ENCODE data around the gene CISD3. TPM values are rescaled to one million over a fixed set of nuclear protein-coding genes. Genes with fewer than 3 reads are reported as not detected.

CISD3 gene
- total and polyA plus RNA-seq, 2 of the 4 experiments (the other 2 are of a cell fraction), result 1.3 to 14.1 TPM

GRCh38 chr17:38761612-38762011 lies 31.5 kb downstream of the CISD3 start:
- no peak overlapping the region for H2AFZ ChIP-seq (replicated peaks; ENCODE audit: low read length, poor library complexity)
- no peak overlapping the region for H2AK5ac ChIP-seq (ENCODE audit: low read depth, low read length)
- H4K8ac ChIP-seq (ENCODE audit: low read depth in 2 of 2, low read length in 2 of 2), result no peak overlapping the region
- H4K5ac ChIP-seq (ENCODE audit: low read depth, low read length), result no peak overlapping the region
- no TSS peak for BruUV-seq (replicated peaks)
- no peak overlapping the region for H3K56ac ChIP-seq (ENCODE audit: extremely low read depth, insufficient read depth, low read length)
- H2BK15ac ChIP-seq (ENCODE audit: low read depth, low read length), result no peak overlapping the region
- peaks cover 20 to 35% of the 10 kb centered on the region in 2 experiments for H3K79me1 ChIP-seq (ENCODE audit: low read depth in 1 of 2, low read length in 2 of 2)
- H3K9ac ChIP-seq (ENCODE audit: low read depth, low read length), result no peak overlapping the region
- H3K27me3 ChIP-seq (ENCODE audit: control insufficient read depth, insufficient read depth, low read length), result no peaks in the 10 kb centered on the region
- H3K4me1 ChIP-seq (ENCODE audit: control insufficient read depth, insufficient read depth, low read length), result no peaks in the 10 kb centered on the region
- H3K4me3 ChIP-seq (ENCODE audit: insufficient read depth, low read depth, low read length), result no peak overlapping the region
- dilution Hi-C loops (cut with HindIII; ENCODE audit: low sequenced_read_pairs, unreplicated experiment), result no loop called here
- H3K4me2 ChIP-seq (ENCODE audit: low read depth, low read length), result no peak overlapping the region
- no peak overlapping the region for H2BK120ac ChIP-seq (ENCODE audit: low read depth, low read length)
- peaks cover 12% of the 10 kb centered on the region; the same call in 1 of the 2 replicates for H4K20me1 ChIP-seq (ENCODE audit: insufficient read depth, low read length)
- no peak overlapping the region for H2BK5ac ChIP-seq (ENCODE audit: low read depth, low read length, poor library complexity, severe bottlenecking)
- DNase-seq, result peak; percentile 32
- TF ChIP-seq BHLHE40 (IDR thresholded peaks at IDR 0.05; ENCODE audit: low read depth, low read length) (no peak), RCOR1 (IDR thresholded peaks at IDR 0.05; ENCODE audit: insufficient replicate concordance, low read length) (no peak), RAD21 (IDR thresholded peaks at IDR 0.05; ENCODE audit: low read length) (peak; percentile 62), SMC3 (IDR thresholded peaks at IDR 0.05; ENCODE audit: low read depth, low read length) (peak; percentile 38; the same call in 1 of the 2 replicates), POLR2A (IDR thresholded peaks at IDR 0.05; ENCODE audit: low read depth, low read length) (no peak)
- TF ChIP-seq, protein P1, sequence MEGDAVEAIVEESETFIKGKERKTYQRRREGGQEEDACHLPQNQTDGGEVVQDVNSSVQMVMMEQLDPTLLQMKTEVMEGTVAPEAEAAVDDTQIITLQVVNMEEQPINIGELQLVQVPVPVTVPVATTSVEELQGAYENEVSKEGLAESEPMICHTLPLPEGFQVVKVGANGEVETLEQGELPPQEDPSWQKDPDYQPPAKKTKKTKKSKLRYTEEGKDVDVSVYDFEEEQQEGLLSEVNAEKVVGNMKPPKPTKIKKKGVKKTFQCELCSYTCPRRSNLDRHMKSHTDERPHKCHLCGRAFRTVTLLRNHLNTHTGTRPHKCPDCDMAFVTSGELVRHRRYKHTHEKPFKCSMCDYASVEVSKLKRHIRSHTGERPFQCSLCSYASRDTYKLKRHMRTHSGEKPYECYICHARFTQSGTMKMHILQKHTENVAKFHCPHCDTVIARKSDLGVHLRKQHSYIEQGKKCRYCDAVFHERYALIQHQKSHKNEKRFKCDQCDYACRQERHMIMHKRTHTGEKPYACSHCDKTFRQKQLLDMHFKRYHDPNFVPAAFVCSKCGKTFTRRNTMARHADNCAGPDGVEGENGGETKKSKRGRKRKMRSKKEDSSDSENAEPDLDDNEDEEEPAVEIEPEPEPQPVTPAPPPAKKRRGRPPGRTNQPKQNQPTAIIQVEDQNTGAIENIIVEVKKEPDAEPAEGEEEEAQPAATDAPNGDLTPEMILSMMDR (conservative IDR thresholded peaks at IDR 0.05; ENCODE audit: low read depth, low read length), result peak; percentile 40
- H4K91ac ChIP-seq (ENCODE audit: insufficient read depth, low read depth, low read length), result no peak overlapping the region
- WGBS, 2 experiments (ENCODE audit: extremely low coverage in 2 of 2, insufficient read length in 1 of 2), result 79% methylated on average over 4 of the region's 4 CpGs; no CpG with 5 or more reads in 1 of the 2 experiments
- peak overlapping the region; percentile 5 for H2AK9ac ChIP-seq (replicated peaks; ENCODE audit: low read depth, low read length, poor library complexity)
- H3K4ac ChIP-seq (ENCODE audit: low read depth, low read length), result no peak overlapping the region
- H3K27ac ChIP-seq (ENCODE audit: insufficient read depth, low read length), result no peak overlapping the region
- intact Hi-C loops (cut with micrococcal nuclease), result no loop called here
- peaks cover 60% of the 10 kb centered on the region for H3K36me3 ChIP-seq (ENCODE audit: control insufficient read depth, insufficient read depth, low read length)
- no peak overlapping the region for H3K23ac ChIP-seq (ENCODE audit: low read depth, low read length)
- 0 out of 2 replicates have a peak, but pooled peaks cover 7% of the 10 kb centered on the region for H3K9me1 ChIP-seq (ENCODE audit: insufficient read depth, low read length)
- no peak overlapping the region for H3K18ac ChIP-seq (ENCODE audit: low read depth, low read length)
- H3K14ac ChIP-seq (replicated peaks; ENCODE audit: low read depth, low read length), result no peak overlapping the region
- no peak overlapping the region for H2BK20ac ChIP-seq (ENCODE audit: low read depth, low read length)
- POLR2A ChIA-PET (ENCODE audit: unreplicated experiment), result no interaction called here
- in situ Hi-C loops (cut with MboI; ENCODE audit: low sequenced_read_pairs), result no loop called here
- H3K9me3 ChIP-seq (ENCODE audit: control insufficient read depth, insufficient read depth, low read length), result no peaks in the 10 kb centered on the region
- peak; percentile 21; the same call in 1 of the 2 replicates for ATAC-seq (ENCODE audit: low read depth)
- CTCF ChIA-PET, result no interaction called here
